ENCODE measurements around the gene SUSD4.

DNA sequence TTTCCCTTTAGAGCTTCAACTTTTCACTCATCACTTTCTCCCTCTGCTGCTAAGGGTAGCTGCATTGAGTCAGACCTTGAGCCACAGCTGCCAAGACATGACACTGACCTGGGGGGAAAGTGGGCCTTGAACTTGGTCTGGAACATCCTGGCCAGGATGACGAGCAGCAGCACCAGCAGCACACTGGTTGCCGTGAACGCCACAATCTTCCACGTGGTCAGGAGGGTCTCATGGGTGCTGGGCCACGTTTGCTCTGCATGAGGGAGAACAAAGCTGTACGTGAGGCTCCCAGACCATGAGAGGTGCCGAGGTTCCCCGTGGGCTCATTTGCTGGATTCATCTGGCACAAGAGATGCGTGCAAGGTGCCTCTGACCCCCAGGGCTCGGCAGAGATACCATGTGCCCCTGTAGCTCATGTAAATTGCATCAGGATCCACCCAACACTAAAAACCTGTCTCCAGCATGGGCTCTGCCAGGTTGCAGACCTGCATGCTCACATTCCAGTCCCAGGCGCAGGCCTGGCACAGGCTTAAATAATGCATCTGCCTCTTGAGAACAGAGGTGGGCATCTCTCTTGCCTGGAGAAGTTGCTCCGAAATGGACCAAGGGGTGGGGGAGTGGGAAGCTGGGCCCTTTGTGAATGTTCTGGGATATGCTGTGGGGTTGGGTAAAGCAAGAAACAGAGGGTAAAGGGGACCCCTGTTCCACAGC is 136.3 kb downstream of the SUSD4 start:
- TF ChIP-seq, protein P1, sequence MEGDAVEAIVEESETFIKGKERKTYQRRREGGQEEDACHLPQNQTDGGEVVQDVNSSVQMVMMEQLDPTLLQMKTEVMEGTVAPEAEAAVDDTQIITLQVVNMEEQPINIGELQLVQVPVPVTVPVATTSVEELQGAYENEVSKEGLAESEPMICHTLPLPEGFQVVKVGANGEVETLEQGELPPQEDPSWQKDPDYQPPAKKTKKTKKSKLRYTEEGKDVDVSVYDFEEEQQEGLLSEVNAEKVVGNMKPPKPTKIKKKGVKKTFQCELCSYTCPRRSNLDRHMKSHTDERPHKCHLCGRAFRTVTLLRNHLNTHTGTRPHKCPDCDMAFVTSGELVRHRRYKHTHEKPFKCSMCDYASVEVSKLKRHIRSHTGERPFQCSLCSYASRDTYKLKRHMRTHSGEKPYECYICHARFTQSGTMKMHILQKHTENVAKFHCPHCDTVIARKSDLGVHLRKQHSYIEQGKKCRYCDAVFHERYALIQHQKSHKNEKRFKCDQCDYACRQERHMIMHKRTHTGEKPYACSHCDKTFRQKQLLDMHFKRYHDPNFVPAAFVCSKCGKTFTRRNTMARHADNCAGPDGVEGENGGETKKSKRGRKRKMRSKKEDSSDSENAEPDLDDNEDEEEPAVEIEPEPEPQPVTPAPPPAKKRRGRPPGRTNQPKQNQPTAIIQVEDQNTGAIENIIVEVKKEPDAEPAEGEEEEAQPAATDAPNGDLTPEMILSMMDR (IDR thresholded peaks at IDR 0.05; ENCODE audit: poor library complexity): no peak
- TF ChIP-seq EZH2 (IDR thresholded peaks at IDR 0.05; ENCODE audit: borderline replicate concordance) (no peak), EZH2phosphoT487 (IDR thresholded peaks at IDR 0.05; ENCODE audit: low read depth, severe bottlenecking, unreplicated experiment) (no peak)

All from hepatocyte (in vitro differentiated cells).